ENCODE measurements around the gene SND1.
A peak's percentile ranks its signal among the peaks of the same experiment; 100 is the strongest.
"Not testable (repeated sequence)": the region's sequence is repeated elsewhere in the genome, so short reads cannot be mapped to it uniquely, and the experiment has no call there.

The SND1 gene

GRCh38 chr7:127831318-127832219 lies 179.6 kb downstream of the SND1 start:
- DNase-seq (ENCODE audit: low read depth) = no peak

GRCh38 chr7:127832592-127832991 lies 180.6 kb downstream of the SND1 start:
- no peak for DNase-seq (ENCODE audit: low read depth)

- peak; percentile 72 for DNase-seq (ENCODE audit: low read depth)
These were observed 181.6 kb downstream of the SND1 start for GRCh38 chr7:127833641-127834040.

GRCh38 chr7:127835679-127836078 lies 183.7 kb downstream of the SND1 start:
- no peak for DNase-seq (ENCODE audit: low read depth)

- not testable (repeated sequence) for DNase-seq (ENCODE audit: low read depth)
These were observed 185.9 kb downstream of the SND1 start for GRCh38 chr7:127837816-127838410.

- DNase-seq (ENCODE audit: low read depth) = peak; percentile 72
These were observed 186.9 kb downstream of the SND1 start for GRCh38 chr7:127838816-127839415.

GRCh38 chr7:127840226-127840951 lies 188.4 kb downstream of the SND1 start:
- DNase-seq (ENCODE audit: low read depth) = no peak

GRCh38 chr7:127844165-127844564 lies 192.2 kb downstream of the SND1 start:
- DNase-seq (ENCODE audit: low read depth) = no peak

- peak; percentile 75 for DNase-seq (ENCODE audit: low read depth)
These were observed 192.8 kb downstream of the SND1 start for GRCh38 chr7:127844707-127845331.

- peak; percentile 38 for DNase-seq (ENCODE audit: low read depth)
These were observed 193.7 kb downstream of the SND1 start for GRCh38 chr7:127845522-127846214.

GRCh38 chr7:127847641-127848040 lies 195.6 kb downstream of the SND1 start:
- no peak for DNase-seq (ENCODE audit: low read depth)

- DNase-seq (ENCODE audit: low read depth) = no peak
These were observed 196.2 kb downstream of the SND1 start for GRCh38 chr7:127848241-127848640.

- DNase-seq (ENCODE audit: low read depth) = no peak
These were observed 198.2 kb downstream of the SND1 start for GRCh38 chr7:127850195-127850594.

GRCh38 chr7:127854383-127854782 lies 202.4 kb downstream of the SND1 start:
- no peak for DNase-seq (ENCODE audit: low read depth)

- no peak for DNase-seq (ENCODE audit: low read depth)
These were observed 205.5 kb downstream of the SND1 start for GRCh38 chr7:127857464-127857841.

GRCh38 chr7:127858091-127858914 lies 206.3 kb downstream of the SND1 start:
- no peak for DNase-seq (ENCODE audit: low read depth)

GRCh38 chr7:127858915-127859189 lies 206.9 kb downstream of the SND1 start:
- no peak for DNase-seq (ENCODE audit: low read depth)

GRCh38 chr7:127859330-127859729 lies 207.3 kb downstream of the SND1 start:
- DNase-seq (ENCODE audit: low read depth) = no peak

GRCh38 chr7:127862525-127862924 lies 210.5 kb downstream of the SND1 start:
- DNase-seq (ENCODE audit: low read depth) = no peak

- no peak for DNase-seq (ENCODE audit: low read depth)
These were observed 211.1 kb downstream of the SND1 start for GRCh38 chr7:127863082-127863481.

GRCh38 chr7:127865466-127865865 lies 213.5 kb downstream of the SND1 start:
- DNase-seq (ENCODE audit: low read depth) = peak; percentile 83

All from iris pigment epithelial cell (primary cell).